RKO (cell line): ENCODE results near the gene LASP1.
"Not testable (repeated sequence)": the region's sequence is repeated elsewhere in the genome, so short reads cannot be mapped to it uniquely, and the experiment has no call there.

Source experiments
- DNase-seq: peaks from one replicate; pipeline ENCODE4 v3.0.0-alpha.2; 2016; ENCODE audit warnings: low spot score

Gene LASP1

DNA sequence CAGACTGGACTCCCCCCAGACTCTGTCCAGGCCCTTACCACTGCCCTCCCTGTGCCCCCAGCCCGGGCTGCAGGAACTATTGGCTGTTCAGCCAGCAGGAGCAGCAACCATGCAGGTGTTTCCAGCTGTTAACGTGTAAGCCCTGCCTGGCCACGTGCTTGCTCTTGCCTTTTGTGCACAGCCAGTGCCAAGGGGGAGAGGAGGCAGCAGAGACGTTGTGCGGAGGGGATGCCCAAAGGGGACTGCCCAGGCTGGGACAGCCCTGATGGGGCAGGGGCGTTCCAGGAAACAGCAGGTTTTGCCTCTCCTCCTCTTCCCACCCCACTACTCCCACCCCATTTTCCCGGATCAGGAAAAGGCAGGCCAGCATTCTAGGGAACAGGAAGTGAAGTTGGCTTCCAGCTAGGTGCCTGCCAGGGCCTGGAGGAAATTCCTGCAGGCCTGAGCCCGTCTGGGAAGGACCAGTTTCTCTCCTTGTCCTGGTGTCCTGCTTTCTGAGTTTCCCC, 38.9 kb downstream of the LASP1 start:
- no peak for DNase-seq

DNA sequence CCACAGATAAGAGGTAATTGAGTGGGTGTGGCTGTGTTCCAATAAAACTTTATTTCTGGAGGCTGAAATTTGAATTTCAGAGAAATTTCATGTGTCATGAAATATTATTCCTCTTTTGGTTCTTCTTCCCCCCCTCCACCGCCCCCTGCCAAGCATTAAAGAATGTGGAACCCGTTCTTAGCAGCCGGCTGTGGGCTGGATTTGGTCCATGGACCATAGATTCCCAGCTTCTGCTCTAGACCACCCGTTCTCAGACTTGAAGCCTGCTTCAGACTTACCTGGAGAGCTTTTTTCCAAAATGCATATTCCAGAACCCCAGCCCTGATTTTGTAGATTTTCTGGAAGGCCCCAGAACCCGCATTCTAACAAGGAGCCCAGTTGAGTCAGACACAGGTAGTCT, 40.5 kb downstream of the LASP1 start:
- no peak for DNase-seq

DNA sequence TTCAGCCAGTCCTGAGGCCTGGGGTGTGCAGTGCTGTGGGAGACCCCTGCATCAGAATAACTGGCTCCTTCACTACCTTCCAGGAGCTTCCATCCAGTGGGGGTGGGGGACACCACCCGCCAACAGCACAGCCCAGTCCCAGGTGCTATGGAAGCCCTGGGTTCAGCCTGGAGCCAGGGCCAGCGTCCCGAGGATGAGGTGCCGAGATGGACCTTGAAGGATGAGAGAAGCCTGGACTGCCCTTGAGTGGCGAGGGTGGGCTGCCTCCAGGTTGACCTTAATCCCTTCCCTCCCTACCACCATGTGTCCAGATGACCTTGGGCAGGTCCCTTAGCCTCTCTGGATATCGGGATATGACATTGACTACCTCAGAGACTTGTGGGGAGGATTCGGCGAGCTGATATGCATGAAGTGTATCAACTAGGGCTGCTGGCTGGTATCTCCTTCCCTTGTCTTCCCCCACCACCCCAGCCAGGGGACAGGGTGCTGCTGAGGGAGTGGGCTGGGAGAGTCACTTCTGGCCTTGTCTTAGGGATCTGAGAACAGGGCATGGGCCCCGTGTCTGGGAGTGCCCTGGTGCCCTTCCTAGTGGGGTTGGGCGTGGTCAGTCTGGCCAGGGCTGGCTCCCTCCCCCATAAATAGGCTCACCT, 41.3 kb downstream of the LASP1 start:
- no peak for DNase-seq

GRCh38 chr17:38911731-38912081, 41.8 kb downstream of the LASP1 start:
- not testable (repeated sequence) for DNase-seq

GRCh38 chr17:38912221-38912813, 42.5 kb downstream of the LASP1 start:
- no peak for DNase-seq

GRCh38 chr17:38914741-38915638, 45.1 kb downstream of the LASP1 start:
- DNase-seq = no peak

DNA sequence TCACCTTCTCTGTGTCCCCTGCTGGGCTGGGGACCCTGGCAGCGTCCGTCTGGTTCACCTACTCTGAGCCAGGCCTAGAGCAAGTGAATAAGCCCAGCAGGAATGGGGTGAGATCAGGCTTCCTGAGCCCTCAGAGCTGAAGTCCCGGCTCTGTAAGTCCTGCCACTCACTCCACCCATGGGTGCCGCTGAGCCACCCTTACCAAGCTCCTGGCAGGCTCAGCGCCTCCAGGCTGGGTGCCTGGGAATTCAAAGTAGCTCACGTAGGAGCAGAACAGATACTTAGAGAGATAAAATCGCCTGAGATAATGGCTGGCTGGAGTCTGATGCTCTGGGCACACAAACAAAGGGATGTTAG, 45.8 kb downstream of the LASP1 start:
- DNase-seq = no peak

DNA sequence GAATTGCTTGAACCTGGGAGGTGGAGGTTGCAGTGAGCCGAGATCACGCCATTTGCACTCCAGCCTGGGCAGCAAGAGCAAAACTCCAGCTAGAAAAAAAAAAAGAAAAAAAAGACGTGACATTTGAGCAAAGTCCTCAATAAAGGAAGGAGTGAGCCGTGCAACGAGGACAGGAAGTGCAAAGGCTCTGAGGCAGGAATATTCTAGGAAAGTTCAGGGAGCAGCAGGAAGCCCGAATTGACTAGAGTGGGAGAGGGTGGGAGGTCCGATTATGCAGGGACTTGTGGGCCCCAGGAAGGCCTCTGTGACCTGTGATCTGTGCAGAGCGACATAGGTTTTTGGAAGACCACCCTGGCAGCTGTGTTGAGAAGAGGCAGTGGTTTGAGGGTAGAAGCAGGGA, 46.9 kb downstream of the LASP1 start:
- DNase-seq = no peak

GRCh38 chr17:38917259-38917658, 47.4 kb downstream of the LASP1 start:
- no peak for DNase-seq

- no peak for DNase-seq
These were observed 48.5 kb downstream of the LASP1 start for GRCh38 chr17:38918129-38918913.

- DNase-seq = no peak
These were observed 49.1 kb downstream of the LASP1 start for GRCh38 chr17:38918916-38919315.

DNA sequence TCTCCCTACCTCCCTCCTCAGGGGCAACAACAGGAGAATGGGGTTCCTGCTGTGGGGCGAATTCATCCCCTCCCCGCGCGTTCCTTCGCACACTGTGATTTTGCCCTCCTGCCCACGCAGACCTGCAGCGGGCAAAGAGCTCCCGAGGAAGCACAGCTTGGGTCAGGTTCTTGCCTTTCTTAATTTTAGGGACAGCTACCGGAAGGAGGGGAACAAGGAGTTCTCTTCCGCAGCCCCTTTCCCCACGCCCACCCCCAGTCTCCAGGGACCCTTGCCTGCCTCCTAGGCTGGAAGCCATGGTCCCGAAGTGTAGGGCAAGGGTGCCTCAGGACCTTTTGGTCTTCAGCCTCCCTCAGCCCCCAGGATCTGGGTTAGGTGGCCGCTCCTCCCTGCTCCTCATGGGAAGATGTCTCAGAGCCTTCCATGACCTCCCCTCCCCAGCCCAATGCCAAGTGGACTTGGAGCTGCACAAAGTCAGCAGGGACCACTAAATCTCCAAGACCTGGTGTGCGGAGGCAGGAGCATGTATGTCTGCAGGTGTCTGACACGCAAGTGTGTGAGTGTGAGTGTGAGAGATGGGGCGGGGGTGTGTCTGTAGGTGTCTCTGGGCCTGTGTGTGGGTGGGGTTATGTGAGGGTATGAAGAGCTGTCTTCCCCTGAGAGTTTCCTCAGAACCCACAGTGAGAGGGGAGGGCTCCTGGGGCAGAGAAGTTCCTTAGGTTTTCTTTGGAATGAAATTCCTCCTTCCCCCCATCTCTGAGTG, 49.6 kb downstream of the LASP1 start:
- no peak for DNase-seq

DNA sequence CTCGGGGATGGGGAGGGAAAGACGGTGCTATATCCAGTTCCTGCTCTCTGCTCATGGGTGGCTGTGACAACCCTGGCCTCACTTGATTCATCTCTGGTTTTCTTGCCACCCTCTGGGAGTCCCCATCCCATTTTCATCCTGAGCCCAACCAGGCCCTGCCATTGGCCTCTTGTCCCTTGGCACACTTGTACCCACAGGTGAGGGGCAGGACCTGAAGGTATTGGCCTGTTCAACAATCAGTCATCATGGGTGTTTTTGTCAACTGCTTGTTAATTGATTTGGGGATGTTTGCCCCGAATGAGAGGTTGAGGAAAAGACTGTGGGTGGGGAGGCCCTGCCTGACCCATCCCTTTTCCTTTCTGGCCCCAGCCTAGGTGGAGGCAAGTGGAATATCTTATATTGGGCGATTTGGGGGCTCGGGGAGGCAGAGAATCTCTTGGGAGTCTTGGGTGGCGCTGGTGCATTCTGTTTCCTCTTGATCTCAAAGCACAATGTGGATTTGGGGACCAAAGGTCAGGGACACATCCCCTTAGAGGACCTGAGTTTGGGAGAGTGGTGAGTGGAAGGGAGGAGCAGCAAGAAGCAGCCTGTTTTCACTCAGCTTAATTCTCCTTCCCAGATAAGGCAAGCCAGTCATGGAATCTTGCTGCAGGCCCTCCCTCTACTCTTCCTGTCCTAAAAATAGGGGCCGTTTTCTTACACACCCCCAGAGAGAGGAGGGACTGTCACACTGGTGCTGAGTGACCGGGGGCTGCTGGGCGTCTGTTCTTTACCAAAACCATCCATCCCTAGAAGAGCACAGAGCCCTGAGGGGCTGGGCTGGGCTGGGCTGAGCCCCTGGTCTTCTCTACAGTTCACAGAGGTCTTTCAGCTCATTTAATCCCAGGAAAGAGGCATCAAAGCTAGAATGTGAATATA, 50.8 kb downstream of the LASP1 start:
- DNase-seq = no peak

DNA sequence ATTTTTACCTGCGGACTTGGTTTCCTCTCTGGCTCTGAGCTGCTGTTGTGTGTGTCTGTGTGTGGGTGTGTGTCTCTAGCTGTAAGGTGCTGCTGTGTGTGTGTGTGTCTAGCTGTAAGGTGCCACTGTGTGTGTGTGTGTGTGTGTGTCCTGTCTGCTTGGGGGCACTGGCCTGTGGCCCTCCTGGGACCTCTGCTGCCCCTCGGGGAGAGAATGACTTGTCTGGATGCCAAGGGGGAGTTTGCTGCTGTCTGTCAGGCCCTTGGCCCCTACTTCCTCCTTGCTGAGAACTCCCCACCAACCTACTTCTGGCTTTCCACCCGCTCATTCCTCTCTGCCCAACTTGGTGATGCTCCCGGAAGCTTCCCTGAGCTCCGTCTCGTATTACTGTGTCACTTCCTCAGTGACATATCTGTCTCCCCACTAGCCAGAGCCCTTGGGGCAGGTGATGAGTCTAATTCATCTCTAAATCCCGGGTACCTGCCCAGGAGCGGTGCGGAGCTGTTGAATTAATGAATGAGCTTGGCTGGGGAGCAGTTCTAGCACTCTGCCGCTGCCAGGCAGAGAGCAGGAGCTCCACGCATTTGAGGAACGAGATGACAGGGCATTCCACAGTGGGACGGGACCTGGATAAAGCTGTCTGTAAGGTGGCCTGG, 52.0 kb downstream of the LASP1 start:
- no peak for DNase-seq

DNA sequence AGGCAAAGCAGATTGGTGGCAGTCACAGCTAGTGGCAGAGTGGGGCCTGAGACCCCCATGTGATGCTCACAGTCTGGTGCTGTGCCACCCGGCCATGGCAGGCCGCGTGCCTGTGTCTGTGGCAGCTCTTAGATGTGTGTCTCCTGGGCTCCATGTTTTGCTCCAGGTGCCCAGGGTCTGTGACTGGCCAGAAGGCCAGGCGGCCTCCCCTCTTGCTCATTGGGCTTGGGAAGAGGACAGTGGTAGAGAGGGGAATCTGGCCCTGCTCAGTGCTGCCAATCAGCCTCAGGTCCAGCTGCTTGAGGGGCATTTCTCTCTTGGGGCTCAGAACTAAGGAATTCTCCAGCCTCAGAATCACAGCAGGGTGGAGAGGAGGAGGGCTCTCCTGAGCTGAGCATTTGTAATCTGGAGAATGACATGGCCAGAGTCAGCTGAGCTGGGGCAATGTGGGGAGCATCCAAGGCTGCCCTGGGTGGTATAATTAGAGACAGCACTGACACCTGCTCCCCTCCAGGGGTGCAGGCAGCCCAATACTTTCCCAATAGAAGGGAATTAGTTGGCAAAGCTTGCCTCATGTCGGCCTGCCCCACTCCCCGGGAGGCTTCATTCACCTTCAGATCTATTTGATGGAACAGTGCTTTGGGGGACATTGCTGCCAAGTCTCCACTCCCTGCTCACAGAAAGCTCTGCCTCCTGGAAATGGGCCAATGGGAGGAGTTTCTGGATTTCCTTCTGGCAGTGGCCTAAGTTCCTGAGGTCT, 52.9 kb downstream of the LASP1 start:
- peak; percentile 15 for DNase-seq

DNA sequence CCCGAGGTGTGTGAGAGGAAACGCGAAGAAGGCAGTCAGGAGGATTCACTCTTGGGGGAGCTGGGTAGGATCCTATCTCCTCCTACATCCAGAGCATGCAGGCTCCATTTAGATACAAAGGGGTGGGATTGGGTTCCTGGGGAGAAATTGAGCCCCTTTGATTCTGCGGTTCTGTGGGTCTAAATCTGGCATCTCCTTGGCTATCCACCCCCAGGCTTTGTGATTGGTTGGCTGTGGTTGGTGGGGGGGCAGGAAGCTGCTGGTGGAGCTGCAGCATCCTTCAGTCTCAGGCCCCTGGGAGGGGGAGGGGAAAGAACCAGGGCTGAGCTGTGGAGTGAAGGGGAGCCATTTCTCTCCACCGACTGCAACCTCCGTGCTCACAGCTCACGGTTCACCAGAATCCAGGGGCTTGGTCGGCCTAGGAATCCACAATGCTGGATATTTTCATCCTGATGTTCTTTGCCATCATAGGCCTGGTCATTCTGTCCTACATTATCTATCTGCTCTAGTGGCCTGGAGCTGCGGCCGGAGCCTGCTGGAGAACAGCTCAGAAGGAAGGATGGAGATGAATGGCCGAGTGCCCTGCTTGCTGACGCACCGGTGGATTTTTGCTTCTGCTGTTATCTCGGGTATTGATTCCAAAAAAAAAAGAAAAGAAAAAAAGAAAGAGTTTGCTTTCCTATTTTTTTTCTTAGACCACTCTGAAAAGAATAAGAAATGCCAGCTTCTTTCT, 55.6 kb downstream of the LASP1 start, which contains the start of gene LASP1NB:
Gene LASP1NB, plus strand, starts transcription at position 352 of the 733 bp plus-strand sequence.
- DNase-seq = no peak

- DNase-seq = no peak
These were observed 56.6 kb downstream of the LASP1 start for GRCh38 chr17:38926293-38927070.
